ENCODE measurements around the gene UBR4.

DNA sequence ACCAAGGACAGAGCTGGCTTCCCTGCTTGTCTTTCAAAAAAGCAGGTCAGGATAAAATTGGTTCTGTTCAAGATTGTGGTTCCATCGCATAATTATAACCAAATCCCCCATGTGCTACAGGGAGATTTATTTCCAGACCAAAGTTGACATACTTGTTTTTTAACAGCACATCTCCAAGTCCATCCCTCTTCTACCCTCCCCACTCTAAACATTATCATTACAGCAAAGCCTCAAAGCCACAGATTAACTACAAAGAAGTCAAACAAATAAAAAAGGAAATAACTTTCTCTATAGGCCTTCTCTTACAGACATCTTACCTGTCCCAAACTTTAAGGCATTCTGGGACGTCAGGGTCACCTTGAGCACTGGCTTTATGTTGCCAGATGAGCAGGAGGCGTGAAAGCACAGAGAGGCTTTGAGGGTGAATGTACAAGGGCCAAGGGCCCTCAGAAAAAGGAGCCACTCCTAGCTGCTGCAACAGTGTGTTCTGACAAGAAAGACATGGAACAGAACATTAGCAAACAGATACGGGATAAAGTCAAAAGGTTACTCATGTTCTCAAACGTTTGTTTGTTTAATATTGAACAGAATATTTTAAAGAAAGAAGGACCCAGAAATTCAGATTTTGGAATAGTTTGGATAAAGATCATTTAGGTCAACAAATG, 31.2 kb downstream of the UBR4 start:
- TF ChIP-seq, protein P1, sequence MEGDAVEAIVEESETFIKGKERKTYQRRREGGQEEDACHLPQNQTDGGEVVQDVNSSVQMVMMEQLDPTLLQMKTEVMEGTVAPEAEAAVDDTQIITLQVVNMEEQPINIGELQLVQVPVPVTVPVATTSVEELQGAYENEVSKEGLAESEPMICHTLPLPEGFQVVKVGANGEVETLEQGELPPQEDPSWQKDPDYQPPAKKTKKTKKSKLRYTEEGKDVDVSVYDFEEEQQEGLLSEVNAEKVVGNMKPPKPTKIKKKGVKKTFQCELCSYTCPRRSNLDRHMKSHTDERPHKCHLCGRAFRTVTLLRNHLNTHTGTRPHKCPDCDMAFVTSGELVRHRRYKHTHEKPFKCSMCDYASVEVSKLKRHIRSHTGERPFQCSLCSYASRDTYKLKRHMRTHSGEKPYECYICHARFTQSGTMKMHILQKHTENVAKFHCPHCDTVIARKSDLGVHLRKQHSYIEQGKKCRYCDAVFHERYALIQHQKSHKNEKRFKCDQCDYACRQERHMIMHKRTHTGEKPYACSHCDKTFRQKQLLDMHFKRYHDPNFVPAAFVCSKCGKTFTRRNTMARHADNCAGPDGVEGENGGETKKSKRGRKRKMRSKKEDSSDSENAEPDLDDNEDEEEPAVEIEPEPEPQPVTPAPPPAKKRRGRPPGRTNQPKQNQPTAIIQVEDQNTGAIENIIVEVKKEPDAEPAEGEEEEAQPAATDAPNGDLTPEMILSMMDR (IDR thresholded peaks at IDR 0.05) = no peak
- TF ChIP-seq EP300 (IDR thresholded peaks at IDR 0.05) = no peak
- no peak for TF ChIP-seq POLR2AphosphoS5 (IDR thresholded peaks at IDR 0.05)
- TF ChIP-seq POLR2A (IDR thresholded peaks at IDR 0.05; ENCODE audit: low read depth) = no peak

Measured in esophagus muscularis mucosa (tissue), 4 donors.